HG02759 (cell line): ENCODE data around the gene AMBRA1.
"Not testable (repeated sequence)": the region's sequence is repeated elsewhere in the genome, so short reads cannot be mapped to it uniquely, and the experiment has no call there.

Experiments used
- ATAC-seq: cut with Tn5 transposase; IDR thresholded peaks from one replicate; pipeline ENCODE4 v1.9.1; 2021; ENCODE audit warnings: mild to moderate bottlenecking, moderate library complexity; ENCODE audit not compliant: unreplicated experiment

The AMBRA1 gene

DNA sequence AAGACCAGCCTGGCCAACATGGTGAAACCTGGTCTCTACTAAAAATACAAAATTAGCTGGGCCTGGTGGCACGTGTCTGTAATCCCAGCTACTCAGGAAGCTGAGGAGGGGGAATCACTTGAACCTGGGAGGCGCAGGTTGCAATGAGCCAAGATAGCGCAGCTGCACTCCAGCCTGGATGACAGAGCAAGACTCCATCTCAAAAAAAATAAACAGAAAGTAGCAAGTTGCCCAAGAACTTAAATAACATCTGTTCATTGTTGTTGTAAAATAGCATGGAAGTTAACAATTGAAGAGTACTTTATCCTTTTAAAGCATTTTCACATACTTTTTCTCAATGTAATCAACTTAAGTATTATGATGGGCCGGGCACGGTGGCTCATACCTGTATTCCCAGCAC is 5.7 kb downstream of the AMBRA1 start:
- ATAC-seq = no peak

GRCh38 chr11:46583513-46583912 is 10.3 kb downstream of the AMBRA1 start:
- ATAC-seq = not testable (repeated sequence)

GRCh38 chr11:46582588-46582987 is 11.2 kb downstream of the AMBRA1 start:
- no peak for ATAC-seq

DNA sequence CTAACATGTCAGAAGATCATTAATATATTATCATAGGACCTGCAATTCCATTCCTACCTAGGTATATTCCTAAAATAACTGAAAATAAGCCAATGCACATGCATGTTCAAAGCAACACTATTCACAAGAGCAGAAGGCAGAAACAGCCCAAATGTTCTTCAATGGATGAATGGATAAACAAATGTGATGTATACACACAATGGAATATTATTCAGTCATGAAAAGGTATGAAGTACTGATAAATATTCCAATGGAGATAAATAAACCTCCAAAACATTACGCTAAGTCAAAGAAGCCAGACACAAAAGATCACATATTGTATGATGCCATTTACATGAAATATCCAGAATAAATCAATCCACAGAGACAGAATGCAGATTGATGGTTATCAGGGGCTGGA is 16.8 kb downstream of the AMBRA1 start:
- no peak for ATAC-seq

- no peak for ATAC-seq
These were observed 19.2 kb downstream of the AMBRA1 start for GRCh38 chr11:46574656-46575055.

- ATAC-seq = no peak
These were observed 22.9 kb downstream of the AMBRA1 start for GRCh38 chr11:46570790-46571398.

- no peak for ATAC-seq
These were observed 28.5 kb downstream of the AMBRA1 start for GRCh38 chr11:46565232-46565840.

DNA sequence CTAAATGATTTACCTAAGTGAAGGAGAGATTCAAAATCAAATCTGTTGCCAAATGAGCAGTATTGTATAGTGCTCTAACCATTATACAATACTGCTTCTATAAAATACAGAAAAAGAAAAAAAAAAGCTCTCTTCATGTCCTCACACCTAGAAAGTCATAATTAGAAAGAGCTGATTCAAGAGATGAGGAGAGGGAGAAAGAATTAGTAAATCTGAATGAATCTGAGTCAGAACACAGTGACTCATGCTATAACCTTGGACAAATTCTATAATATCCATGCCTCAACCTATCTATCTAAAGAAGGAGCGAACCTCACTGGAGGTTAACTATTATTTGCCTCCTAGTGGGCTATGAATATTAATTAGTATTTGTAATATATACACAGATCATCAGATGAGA is 29.4 kb downstream of the AMBRA1 start:
- no peak for ATAC-seq

DNA sequence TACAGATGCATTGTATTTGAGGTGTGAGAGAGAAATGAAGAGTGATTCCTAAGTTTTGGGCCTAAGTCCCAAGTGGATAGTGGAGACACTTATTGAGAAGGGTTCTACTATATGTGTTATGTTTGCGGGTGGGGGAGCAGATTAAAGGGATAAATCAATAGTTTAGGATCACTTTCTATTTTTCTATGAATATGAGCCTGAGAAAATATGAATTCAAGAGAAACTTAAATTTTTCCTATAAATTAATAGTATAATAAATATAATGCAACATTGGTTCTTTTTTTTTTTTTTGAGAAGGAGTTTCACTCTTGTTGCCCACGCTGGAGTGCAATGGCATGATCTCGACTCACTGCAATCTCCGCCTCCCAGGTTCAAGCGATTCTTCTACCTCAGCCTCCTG is 31.3 kb downstream of the AMBRA1 start:
- ATAC-seq = no peak

DNA sequence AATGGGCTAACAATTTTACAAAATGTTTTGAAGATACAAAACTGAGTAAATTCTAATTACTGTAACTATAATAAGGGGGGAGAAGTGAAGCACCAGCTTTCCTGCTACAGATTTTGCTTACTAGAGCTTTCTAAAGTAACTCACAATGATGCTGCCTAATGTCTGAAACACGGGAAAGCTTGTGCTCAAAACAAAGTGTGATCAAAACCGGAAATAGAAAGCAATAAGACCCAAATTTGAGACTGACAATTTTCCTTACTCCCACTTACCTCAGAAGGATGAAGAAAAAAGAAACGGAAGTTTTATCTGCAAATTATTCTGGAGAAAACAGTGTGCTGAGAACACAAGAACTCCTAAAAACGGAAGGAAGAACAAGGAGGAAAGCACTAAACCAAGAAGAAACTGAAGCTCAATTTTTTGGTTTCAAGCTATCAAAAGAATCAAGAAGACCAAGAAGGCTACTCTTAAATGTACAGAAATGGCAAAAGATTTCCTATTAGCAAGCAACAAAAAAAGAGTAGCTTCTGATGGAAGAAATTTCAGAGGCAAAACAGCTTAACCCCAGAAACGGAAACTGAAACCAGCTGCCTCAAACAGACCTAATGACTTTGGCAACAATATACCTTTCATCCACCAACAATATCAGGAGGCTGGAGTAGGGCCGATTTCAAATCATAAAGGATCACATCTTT is 33.4 kb downstream of the AMBRA1 start:
- ATAC-seq = peak; percentile 53

DNA sequence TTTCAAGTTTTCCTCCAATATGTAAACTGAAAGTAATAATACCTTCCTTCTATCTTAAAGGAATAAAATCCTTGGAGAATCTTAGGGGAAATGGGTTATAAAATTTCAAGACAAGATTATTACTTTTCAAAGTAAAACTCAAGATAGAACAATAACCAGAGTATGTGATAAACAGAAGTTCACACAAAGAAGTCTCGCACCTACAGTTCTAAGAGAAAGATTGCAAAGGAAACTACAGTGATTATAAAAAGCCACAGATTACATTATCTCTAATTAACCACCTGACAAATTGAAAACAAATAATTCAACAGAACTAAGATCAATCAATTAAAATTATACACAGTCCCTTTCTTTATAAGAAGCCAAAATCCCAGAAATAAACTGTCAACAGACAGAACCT is 34.0 kb downstream of the AMBRA1 start:
- ATAC-seq = no peak

DNA sequence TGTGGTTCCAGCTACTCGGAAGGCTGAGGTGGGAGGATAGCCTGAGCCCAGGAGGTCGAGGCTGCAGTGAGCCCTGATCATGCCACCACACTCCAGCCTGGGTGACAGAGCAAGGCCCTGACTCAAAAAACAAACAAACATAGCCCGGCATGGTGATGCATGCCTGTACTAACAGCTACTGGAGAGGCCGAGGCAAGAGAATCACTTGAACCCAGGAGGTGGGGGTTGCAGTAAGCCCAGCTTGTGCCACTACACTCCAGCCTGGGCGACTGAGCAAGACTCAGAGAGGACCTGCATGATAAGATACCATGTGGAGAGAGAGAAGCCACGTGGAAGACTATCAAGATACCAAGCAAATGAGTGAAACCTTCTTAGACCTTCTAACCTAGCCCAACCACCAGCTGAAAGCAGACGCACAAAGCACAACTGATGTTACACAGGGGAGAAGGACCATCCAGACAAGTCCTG is 36.1 kb downstream of the AMBRA1 start:
- ATAC-seq = no peak

DNA sequence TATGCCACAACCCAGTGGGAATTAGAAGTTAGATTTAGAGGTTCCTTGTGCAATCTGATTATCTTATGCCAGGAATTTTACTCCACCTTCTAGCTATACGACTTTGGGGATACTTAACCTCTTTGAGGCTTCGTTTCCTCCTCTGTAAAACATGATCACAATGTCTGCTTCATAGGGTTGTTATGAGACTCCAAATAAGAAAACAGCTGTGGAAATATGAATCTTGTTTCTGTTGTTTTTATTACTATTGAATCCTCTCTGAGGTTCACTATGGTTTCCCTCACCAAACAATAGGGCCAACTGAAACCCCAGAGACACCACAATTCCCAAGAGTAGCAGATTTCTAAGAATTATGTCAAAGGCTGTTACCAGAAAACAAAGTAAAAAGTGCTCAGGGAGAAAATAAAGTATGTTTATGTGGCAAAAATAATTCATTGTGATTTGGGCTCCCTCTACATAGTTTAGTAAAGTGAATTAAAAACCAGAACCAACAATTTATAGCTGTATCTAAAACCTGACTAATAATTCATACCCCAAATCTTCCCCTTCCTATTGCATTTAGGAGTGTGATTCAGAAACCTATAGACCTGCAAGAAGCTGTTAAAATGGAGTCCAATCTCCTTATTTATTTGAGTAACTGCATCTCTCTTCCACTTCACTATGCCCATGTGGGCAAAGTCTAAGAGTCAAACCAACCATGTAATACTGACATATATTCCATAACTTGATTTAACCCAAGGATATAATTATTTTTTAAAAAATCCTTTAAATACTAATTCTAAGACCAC is 38.4 kb downstream of the AMBRA1 start:
- peak; percentile 53 for ATAC-seq

DNA sequence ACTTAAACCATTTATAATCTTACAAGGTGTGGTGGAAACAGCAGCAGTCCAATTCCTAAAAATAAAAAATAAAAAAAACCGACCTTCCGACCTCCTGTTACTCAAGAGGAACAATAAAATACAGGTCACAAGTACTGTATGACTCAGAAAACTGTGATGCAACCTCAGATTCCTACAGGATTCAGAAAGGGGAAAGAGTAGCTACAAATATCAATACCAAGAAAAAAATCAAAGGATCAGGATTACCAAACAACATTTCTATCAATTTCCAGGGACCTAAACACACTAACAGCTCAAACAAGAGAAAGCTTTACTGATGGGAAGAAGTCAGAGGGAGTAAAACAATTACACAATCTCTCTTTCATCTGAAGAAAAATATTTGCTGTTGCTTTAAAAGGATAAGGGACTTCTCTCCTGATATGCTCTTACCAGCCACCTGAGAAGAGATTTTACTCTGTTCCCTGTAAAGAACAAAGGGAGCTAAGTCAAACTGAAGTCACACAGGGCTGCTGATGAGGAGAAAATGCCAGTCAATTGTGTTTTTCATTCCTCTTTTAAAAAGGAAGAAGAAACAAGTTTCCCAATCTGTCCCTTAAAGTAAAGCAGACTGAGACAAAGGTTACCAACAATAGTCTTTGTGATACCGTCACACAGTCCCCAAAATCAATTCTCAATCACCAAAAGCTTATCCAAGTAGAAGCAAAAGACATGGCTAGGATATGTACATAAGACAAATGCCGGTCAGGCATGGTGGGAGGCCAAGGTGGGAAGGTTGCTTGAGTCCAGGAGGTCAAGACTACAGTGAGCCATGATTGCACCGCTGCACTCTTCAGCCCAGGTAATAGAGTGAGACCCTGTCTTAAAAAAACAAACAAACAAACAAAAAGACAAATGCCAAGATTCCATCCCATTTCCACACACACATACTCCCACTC is 39.3 kb downstream of the AMBRA1 start:
- ATAC-seq = no peak

DNA sequence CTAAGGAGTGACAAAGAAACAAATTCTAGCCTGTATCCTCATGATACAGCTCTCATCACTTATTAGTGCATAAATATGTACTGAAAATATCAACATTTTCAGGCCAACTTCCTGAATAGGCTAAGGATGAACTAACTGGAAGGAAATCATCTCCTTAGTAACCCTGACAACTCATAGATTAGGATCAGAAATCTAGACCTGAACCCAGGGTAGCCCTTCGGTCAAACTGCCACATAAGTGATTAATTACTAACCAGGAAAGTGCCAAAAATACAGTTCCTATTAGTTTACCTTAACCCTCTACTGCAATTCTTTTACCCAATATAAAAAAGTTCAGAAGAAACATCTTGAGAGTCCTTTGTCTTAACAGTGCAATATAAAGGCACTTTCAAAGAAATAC is 40.0 kb downstream of the AMBRA1 start:
- no peak for ATAC-seq

DNA sequence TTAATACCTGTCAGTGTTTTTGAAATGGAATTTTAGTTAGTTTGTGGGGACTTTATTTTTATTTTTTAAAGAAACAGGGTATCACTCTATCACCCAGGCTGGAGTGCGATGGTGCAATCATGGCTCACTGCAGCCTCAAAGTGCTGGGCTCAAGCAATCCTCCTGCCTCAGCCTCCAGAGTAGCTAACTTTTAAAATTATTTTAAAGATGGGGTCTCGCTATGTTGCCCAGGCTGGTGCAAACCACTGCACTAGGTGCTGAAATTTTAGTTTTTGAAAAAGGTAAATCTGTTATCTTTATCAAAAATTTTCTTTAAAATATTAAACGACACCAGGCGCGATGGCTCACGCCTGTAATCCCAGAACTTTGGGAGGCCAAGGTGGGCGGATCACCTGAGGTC is 42.6 kb downstream of the AMBRA1 start:
- no peak for ATAC-seq

- no peak for ATAC-seq
These were observed 46.2 kb downstream of the AMBRA1 start for GRCh38 chr11:46547579-46547978.

DNA sequence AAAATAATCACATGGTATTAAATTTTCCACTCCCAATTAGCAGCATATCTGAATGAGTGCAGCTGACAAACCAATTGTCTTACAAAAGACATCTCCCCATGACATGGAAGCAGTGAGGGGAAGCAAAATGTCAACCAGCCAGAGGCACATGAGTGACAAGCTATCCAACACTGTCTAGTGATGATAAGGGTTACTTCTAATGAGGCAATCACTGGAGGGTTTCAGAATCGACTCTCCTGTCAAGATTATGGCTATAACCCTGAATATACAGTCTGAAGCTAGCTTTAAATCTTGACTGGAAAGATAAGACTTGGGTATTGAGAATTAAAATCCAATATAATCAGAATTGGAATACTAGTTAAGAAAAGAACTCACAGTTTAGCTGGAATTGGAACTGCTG is 50.3 kb downstream of the AMBRA1 start:
- no peak for ATAC-seq

- no peak for ATAC-seq
These were observed 52.0 kb downstream of the AMBRA1 start for GRCh38 chr11:46541593-46542371.

DNA sequence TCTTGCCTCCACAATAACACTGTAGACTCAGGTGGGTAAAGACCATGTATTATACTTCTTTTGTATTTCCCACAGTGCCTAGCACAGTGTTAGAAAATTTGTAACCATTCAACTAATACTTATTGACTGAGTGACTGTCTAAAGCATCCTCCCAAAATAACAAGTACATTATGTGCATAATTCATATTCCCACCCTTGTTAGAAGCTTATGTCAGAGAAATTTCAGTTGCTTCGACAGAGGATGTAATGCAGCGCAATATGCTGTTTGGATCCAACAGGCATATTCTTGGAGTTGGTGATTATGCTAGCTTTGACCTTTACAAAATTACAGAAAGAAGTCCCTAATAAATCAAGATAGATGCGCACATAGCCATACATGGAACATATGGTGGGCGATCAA is 53.0 kb downstream of the AMBRA1 start:
- ATAC-seq = no peak
